SH-SY5Y (cell line): Measurements from ENCODE around the gene CTBS.

ENCODE experiments used
- GATA2 ChIP-seq: IDR thresholded peaks from 2 replicates; pipeline ENCODE4 v1.6.1; 2011; ENCODE audit warnings: mild to moderate bottlenecking, low read depth, low read length
- GATA3 ChIP-seq: IDR thresholded peaks from 2 replicates; pipeline ENCODE4 v1.6.1; 2011; ENCODE audit warnings: low read depth, mild to moderate bottlenecking, low read length, moderate library complexity

Gene CTBS

GRCh38 chr1:84569216-84569615, 5.0 kb downstream of the CTBS start:
- TF ChIP-seq GATA3 (no peak), GATA2 (no peak)

GRCh38 chr1:84550826-84551225, 23.4 kb downstream of the CTBS start:
- TF ChIP-seq GATA3 (no peak), GATA2 (no peak)

- no peak for TF ChIP-seq GATA2
- TF ChIP-seq GATA3, result no peak
Observed at GRCh38 chr1:84541679-84542078, 32.6 kb downstream of the CTBS start.

GRCh38 chr1:84540759-84541158, 33.5 kb downstream of the CTBS start:
- TF ChIP-seq GATA2 (no peak), GATA3 (no peak)

GRCh38 chr1:84539972-84540371, 34.3 kb downstream of the CTBS start:
- no peak for TF ChIP-seq GATA3
- no peak for TF ChIP-seq GATA2

- TF ChIP-seq GATA3 (no peak), GATA2 (no peak)
Observed at GRCh38 chr1:84538599-84538998, 35.6 kb downstream of the CTBS start.

GRCh38 chr1:84525779-84526178, 48.5 kb downstream of the CTBS start:
- TF ChIP-seq GATA2 (no peak), GATA3 (no peak)

- no peak for TF ChIP-seq GATA3
- no peak for TF ChIP-seq GATA2
Observed at GRCh38 chr1:84524590-84524989, 49.6 kb downstream of the CTBS start.

- no peak for TF ChIP-seq GATA3
- TF ChIP-seq GATA2, result no peak
Observed at GRCh38 chr1:84510668-84511067, 63.6 kb downstream of the CTBS start.

GRCh38 chr1:84510165-84510564, 64.1 kb downstream of the CTBS start:
- no peak for TF ChIP-seq GATA3
- TF ChIP-seq GATA2, result no peak

GRCh38 chr1:84509029-84509428, 65.2 kb downstream of the CTBS start:
- TF ChIP-seq GATA2 (no peak), GATA3 (no peak)

GRCh38 chr1:84508510-84508909, 65.7 kb downstream of the CTBS start:
- TF ChIP-seq GATA2 (no peak), GATA3 (no peak)

- TF ChIP-seq GATA2 (no peak), GATA3 (no peak)
Observed at GRCh38 chr1:84506729-84507453, 67.3 kb downstream of the CTBS start.

GRCh38 chr1:84506002-84506728, 68.1 kb downstream of the CTBS start, which contains the start of the genes GNG5 and SPATA1:
Gene GNG5, minus strand, starts transcription at chr1:84506581. Its CDS starts 490 bp downstream, at chr1:84506091.
Gene SPATA1, plus strand, starts transcription at chr1:84506386. Its CDS starts 9,974 bp downstream, at chr1:84516360.
- TF ChIP-seq GATA2, result no peak
- no peak for TF ChIP-seq GATA3

GRCh38 chr1:84505493-84506001, 68.7 kb downstream of the CTBS start:
- no peak for TF ChIP-seq GATA3
- TF ChIP-seq GATA2, result no peak
